COLO668 (cell line): ENCODE measurements around the gene CTSA.
A peak's percentile ranks its signal among the peaks of the same experiment; 100 is the strongest.
"Not testable (repeated sequence)": the region's sequence is repeated elsewhere in the genome, so short reads cannot be mapped to it uniquely, and the experiment has no call there.

Source experiments
- DNase-seq: peaks from one replicate; lab custom pipeline; 2025; ENCODE audit not compliant: unreplicated experiment; lab: John Stamatoyannopoulos, UW

Gene CTSA

DNA sequence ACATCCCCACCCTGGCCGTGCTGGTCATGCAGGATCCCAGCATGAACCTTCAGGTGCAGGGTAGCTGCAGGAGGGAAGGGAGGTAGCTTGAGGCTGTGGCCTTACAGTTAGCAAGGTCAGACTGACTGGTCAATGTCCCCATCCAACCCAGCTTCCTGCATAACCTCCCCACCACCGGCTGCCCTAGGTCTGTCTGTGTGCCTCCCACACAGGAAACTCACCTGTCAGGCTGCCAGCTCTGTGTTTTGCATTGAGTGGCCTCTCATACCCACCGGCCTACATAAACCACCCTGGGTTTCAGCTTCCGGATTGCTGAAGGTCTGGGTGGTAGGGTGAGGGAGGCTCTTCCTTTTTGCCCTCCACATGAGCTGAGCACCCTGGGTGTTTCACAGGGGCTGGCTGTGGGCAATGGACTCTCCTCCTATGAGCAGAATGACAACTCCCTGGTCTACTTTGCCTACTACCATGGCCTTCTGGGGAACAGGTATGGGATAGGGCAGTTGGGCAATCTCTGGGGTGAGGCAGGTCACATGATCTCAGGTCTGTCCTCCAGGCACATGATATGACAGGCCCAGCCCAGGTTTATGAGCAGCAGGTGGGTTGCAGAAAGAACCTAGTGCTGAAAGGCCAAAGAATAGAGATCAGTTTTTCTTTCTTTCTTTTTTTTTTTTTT lies 1.8 kb downstream of the CTSA start:
- DNase-seq: no peak

DNA sequence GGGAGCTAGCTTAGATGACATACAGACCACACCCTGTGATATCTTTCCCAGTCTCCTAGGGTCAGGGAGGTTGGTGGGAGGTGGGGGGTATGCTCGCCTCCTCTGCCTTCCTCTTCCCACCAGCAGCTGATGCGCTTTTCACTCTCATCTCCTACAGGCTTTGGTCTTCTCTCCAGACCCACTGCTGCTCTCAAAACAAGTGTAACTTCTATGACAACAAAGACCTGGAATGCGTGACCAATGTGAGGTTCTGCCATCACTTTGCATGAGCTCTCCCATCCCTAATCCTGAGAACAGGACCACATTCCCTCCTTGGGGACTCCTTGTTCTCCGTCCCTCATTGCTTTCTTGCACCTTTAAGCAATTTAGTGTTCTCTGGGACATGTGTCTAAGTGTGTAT lies 2.7 kb downstream of the CTSA start:
- DNase-seq: no peak

DNA sequence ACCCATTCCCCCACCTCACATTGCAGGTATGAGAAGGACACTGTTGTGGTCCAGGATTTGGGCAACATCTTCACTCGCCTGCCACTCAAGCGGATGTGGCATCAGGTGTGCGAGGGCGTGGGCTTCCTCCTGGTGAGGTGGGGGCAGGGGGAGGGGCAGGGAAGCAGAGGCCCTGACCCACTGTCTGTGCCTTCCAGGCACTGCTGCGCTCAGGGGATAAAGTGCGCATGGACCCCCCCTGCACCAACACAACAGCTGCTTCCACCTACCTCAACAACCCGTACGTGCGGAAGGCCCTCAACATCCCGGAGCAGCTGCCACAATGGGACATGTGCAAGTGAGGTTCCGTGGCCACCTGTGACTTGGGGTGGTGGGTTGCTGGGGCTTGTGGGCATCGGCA lies 3.7 kb downstream of the CTSA start:
- no peak for DNase-seq

DNA sequence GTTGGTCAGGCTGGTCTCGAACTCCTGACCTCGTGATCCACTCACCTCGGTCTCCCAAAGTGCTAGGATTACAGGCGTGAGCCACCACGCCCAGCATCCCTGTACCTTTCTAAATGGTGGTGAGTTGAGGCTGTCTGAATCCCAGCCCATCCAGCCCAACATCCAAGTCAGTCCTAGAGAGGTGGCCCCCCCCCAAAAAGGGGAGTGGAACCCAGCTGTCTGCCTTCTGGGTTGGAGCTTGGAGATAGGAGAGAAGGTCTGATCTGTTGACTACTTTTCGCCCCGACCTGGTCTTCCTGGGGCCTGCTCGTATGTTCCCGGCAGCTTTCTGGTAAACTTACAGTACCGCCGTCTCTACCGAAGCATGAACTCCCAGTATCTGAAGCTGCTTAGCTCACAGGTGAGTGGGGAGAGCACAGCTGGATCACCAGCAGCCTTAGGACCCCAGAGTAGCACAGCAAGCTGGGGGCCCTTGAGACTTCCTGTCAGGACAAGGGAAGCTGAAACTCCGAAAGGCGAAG lies 5.6 kb downstream of the CTSA start:
- no peak for DNase-seq

DNA sequence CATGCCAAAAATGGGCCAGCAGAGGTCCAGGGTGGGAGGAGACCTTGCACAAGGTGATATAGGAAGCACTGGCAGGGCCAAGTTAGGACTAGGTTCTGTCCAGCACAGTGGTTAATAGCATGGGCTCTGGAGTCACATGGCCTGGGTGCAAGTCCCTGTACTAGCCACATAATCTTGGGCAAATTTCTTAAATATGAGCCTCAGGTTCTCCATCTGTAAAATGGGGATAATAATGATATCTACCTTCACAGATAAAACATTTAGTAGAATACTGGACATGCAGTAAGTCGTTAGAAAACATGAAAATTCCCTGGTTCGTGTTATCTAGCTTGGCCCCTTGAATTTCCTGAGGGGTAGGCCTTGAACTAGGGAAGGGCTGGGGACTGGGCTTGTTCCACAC lies 6.2 kb downstream of the CTSA start:
- no peak for DNase-seq

DNA sequence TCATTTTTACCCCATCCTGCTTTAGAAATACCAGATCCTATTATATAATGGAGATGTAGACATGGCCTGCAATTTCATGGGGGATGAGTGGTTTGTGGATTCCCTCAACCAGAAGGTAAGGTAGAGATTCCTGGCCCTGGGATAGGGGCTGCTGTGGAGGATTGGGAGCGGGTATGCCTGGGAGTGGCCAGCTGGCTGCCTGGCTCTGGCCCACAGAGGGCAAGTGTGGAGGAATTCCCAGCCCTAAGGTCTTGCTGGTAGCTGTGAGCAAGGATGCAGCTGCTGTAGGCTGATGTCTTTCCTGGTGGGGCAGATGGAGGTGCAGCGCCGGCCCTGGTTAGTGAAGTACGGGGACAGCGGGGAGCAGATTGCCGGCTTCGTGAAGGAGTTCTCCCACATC lies 6.6 kb downstream of the CTSA start:
- no peak for DNase-seq

DNA sequence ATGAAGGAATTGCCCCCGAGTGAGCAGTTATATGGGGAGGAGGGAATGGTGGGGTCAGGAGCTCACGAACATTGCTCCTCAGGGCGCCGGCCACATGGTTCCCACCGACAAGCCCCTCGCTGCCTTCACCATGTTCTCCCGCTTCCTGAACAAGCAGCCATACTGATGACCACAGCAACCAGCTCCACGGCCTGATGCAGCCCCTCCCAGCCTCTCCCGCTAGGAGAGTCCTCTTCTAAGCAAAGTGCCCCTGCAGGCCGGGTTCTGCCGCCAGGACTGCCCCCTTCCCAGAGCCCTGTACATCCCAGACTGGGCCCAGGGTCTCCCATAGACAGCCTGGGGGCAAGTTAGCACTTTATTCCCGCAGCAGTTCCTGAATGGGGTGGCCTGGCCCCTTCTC lies 7.2 kb downstream of the CTSA start:
- DNase-seq: no peak

DNA sequence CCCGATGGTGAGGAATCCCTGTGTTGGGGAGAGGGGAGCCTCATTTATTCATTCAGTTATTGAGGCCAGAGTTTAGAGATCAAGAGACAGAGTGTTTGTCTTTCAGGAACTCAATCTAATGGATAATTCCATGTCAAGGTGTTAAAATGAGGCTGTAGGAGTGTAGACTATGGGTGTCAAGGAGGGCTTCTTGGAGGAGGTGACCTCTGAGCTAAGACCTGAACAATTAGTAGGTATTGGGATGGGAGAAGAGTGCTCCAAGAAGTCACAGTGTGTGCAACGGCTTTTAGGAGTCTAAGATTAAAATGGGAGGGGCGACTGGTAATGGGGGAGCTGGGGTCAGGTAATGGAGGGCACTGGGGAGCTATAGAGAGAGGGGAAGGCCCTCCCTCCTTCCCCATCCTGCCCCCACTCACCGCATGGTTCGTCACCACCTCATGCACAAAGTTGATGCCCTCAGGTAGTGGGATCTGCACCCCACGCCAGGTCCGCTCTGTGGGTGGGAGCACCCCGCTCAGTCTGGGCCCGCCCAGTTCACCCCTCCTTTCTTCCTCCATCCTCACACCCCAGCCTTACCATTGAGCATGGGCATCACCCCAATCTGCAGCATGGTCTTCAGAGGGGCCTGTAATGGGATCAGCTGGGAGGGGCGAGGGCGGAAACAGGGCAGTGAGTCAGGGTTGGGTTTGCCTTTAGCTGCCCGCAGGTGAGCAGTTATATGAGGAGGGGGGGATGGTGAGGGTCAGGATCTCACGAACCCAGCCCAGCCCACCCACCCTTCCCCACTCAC lies 8.1 kb downstream of the CTSA start:
- no peak for DNase-seq

DNA sequence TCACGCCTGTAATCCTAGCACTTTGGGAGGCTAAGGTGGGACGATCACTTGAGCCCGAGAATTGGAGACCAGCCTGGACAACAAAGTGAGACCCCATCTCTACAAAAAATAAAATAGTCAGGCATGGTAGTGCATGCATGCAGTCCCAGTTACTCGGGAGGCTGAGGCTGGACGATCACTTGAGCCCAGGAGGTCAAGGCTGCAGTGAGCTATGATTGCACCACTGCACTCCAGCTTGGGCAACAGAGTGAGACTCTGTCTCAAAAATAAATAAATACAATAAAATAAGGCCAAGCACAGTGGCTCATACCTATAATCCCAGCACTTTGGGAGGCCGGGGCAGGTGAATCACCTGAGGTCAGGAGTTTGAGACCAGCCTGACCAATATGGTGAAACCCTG lies 10.2 kb downstream of the CTSA start:
- not testable (repeated sequence) for DNase-seq

DNA sequence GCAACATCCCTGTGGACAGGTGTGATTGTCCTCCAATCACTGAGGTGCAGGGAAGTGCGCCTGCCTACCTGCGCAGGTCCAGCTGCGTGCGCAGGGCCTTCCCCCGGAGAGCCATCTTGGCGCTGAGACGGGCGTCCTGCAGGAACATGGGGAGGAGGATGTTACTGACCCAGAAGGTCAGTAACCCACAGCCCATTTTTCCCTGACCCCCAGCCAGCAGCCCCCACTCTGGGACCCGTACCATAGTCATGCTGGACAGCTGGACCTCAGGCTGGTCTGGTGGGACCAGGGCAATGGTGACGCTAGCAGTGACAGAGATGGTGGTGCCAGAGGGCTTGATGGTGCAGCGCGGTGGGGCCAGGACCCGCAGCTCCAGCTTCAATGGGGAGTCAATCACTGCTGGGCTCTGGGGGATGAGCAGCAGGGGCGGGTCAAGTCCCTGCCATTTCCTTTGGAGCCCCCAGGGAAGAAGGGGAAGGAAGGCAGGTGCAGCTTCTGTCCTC lies 11.1 kb downstream of the CTSA start:
- DNase-seq: no peak

DNA sequence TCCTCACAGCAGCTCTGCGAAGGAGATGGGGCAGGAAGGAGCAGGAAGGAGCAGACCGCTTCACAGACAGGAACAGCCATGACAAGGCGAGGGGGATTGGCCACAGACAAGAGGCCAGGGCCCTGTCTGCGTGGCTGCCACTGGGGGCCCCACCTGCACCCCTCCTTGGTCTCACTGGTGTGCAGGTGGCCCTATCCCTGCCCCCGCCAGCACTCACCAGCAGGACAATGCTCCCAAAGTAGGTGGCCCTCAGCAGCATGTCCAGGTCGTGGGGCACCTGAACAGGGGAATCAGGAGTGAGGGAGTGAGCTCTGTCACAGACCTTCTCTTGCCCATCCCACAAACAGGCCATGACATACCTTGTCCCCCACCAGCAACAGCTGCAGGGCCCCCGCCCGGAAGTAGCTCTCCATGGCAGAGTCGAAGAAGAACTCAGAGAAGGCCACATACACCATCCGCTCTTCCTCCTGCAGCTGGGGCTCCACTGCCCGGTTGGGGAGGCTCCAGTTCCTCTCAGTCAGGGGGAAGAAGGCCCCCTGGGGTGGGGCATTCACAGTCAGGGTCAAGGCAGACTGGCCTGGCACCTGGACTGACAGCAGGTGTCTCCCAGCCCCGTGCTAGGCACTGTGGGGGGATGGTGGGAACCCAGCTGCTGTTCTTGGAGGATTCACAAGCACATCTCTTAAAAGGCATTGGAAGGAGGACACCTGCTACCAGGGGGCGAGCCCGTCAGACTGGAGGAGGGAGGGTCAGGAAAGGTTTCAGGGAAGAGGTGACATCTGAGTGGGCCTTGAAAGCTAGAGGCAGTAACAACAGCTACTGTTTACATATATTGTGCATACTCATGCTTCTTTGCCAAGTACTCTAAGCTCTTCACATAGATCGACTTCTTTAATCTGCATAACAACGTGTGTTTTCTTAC lies 13.7 kb downstream of the CTSA start:
- DNase-seq: no peak

DNA sequence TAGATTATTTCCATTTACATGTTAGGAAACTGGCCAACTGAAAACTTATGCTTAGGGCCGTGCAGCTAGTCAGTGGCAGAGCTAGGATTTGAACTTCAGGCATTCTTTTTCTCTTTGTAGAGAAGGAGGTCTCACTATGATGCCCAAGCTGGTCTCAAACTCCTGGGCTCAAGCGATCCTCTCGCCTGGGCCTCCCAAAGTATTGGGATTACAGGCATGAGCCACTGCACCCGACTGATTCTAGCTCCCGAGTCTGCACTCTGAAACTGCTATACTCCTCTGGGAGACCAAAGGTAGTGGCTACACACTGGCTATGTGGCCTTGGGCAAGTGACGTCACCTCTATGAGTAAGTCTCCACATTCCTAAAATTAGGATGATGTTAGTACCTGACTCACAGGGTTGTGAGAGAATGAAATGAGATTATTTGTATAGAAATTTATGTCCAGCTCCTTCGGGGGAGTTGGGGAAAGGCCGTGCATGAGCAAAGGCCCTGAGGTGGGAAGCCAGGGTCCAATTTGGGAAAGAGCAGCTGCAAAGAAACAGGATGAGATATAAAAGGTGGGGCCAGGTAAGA lies 14.5 kb downstream of the CTSA start:
- DNase-seq: no peak

DNA sequence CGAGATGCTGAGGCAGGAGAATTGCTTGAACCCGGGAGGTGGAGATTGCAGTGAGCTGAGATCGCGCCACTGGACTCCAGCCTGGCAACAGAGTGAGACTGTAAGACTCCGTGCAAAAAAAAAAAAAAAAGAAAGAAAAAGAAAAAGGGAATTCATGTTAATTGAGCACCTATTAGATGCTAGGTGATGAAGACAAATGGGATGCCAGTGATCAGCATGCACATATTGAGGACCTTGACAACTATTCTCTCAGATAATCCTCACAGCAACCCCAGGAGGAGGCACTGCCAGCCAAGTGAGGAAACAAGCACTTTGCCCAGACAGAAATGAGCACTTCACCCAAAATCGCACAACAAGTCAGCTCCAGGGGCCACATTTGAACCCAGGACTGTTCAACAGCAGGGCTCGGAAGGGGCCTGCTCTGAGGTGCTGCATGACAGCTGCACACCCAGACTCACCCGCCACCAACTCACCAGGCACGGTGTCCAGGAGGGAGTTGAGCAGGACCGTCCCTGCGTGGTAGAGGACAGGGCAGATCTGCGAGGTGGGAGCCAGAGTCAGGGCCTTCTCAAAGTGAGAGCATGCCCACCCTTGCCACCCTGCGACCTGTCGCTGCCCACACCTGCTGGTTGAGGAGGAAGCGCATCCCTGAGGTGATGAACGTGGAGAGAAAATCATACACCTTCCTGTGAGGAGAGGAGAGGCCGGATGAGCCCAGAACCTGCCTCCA lies 16.2 kb downstream of the CTSA start:
- no peak for DNase-seq

DNA sequence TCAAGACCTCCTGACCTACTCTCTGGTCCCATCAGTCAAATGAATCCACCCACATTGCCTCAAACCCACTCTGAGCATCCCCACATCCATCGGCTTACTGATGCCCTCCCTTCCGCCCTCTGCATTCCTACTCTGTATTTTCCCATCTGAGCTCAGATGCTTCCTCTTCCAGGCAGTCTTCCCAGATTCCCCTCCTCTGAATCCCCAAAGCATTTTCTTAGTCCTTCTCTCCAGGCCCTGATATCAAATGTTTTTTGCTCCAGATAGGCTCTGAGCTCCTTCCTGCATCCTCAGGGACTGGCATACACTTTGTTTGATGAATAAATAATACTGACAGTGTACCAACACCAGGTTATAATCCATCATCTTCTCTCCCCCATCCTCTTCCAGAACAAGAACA lies 16.9 kb downstream of the CTSA start:
- DNase-seq: no peak

DNA sequence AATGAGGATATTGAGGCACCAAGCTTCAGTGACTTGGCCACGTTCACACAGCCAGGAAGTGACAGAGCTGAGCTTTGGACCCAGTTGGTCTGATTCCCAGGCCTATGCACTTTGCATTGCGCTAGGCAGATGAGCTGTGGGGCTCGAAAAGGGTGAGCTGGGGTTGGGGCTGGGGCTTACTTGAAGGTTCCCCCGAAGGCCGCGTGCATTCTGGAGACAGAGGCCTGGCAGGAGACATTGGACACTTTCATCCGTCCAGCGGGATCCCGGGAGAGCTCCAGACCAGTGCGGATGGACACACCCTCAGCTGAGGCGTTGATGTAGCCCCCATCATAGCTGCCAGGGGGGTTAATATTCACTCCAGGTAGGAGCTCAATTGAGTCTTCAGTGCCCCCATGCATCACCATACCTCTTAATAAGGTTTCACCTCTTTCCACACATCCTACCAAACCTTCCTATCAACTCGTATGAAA lies 18.2 kb downstream of the CTSA start:
- DNase-seq: no peak

DNA sequence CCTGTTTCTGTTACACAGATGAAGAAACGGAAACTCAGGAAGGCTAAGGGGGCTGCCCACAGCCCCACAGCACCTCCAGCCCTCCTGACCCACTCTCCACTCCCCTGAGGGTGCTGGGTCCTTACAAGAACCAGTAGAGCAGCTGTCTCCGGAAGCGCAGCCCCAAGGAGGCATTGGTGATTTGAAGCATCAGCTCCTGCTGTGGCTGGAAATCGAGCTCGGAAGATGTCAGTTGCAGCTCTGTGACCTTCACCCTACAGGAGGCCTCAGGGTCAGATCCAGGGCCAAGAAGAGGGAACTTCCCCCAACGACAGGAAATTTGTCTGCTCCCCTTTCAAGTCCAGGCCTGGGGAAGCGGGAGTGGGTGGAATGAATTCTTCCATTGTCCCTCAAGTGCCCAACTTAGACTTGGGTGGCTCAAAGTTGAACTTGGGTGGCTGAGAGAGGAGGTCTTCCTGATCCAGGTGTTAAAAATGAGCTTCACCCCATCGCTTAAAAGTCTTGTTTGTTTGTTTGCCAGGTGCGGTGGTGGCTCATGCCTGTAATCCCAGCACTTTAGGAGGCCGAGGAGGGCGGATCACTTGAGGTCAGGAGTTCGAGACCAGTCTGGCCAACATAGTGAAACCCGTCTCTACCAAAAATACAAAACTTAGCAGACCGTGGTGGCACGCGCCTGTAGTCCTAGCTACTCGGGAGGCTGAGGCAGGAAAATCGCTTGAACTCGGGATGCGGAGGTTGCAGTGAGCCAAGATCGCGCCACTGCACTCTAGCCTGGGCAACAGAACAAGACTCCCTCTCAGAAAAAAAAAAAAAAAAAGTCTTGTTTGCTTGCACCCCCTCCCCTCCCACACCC lies 18.9 kb downstream of the CTSA start:
- DNase-seq: no peak

DNA sequence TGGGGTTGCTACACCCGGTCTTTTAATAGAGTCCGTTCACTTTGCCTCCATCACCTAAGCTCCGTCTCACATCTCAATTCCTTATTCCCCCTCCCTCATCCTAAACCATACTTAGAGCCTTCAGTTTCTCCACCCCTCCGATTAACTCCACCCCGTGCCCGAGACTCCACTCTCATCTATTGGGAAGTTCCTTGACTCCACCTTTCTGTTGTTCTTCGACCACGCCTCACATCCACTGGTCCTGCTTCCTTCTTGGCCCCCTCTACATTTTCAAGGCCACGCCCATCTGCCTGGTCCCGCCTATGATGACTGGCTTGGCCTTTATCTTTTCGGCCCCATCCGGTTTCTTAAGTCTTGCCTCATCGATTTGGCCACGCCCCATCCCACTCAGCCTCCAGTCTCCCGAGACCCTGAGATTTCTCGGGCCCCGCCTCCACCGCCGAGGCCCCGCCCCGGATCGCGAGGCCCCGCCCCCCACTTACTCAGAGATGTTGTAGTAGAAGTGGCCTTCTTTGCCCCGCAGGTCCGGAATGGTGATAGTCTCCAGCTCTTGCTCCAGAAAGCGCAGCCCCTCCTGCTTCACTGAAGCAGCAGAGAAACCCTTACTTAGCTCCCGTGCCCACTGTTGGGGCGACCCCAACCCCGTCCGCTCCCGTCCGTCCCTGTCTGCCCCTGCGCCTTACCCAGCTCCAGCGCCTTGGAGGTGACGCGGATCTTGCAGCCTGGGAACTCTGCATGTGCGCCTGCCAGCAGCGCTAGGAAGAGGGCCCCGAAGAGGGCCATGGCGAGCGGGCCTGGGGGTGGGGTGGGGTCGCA lies 19.7 kb downstream of the CTSA start:
- DNase-seq: peak; percentile 10
